ENCODE results near the gene SCP2.

Gene SCP2

DNA sequence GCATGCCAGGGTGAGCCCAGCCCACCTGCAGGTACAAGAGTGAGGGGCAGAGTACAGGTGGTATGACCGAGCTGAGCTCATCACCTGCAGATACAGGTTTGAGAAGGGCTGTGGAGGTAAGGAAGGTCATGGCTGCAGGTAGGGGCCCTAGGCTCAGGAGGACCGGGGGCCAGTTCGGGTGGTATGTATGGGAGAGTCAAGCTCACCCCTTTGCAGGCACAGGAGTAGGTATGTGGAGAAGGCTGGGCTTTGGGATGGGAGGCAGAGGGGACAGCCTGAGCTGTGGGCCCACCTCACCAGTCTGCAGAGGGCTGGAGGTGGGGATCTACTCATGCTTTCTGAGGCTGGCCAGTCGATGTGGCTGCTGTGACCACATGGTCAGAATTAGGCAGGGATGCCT, 152.2 kb downstream of the SCP2 start:
- no peak overlapping the region for H2AFZ ChIP-seq (ENCODE audit: low read length)
- no peaks in the 10 kb centered on the region for H3K9me3 ChIP-seq (replicated peaks in 1 of 2; ENCODE audit: control insufficient read depth in 2 of 2, insufficient read depth in 1 of 2, low read depth in 1 of 2, low read length in 2 of 2)
- H3K9ac ChIP-seq (ENCODE audit: low read depth, low read length, poor library complexity): no peak overlapping the region
- no peak overlapping the region for H3K18ac ChIP-seq (ENCODE audit: low read length)
- H3K4me1 ChIP-seq (ENCODE audit: control insufficient read depth in 2 of 2, insufficient read depth in 1 of 2, low read depth in 1 of 2, low read length in 2 of 2): peaks cover 3 to 29% of the 10 kb centered on the region in 2 donors
- H4K8ac ChIP-seq (ENCODE audit: low read depth, low read length): no peak overlapping the region
- no peaks in the 10 kb centered on the region for H3K79me1 ChIP-seq (ENCODE audit: low read depth, low read length)
- no peak overlapping the region for H2BK5ac ChIP-seq (ENCODE audit: low read length)
- H3K36me3 ChIP-seq (replicated peaks in 1 of 2; ENCODE audit: control insufficient read depth in 2 of 2, insufficient read depth in 2 of 2, low read length in 2 of 2): no peaks in the 10 kb centered on the region
- DNase-seq (ENCODE audit: low spot score): no peak
- H2BK12ac ChIP-seq (ENCODE audit: low read length): peak overlapping the region; percentile 17
- no peak overlapping the region for H3K14ac ChIP-seq (ENCODE audit: low read length)
- H3K4me3 ChIP-seq (ENCODE audit: low read length in 2 of 2): peak overlapping the region in 1 of 2 donors; percentile 16
- H3K4ac ChIP-seq (ENCODE audit: low read length): no peak overlapping the region
- H2AK5ac ChIP-seq (ENCODE audit: low read depth, low read length): no peak overlapping the region
- no peak overlapping the region for H4K91ac ChIP-seq (ENCODE audit: low read depth, low read length, poor library complexity)
- H2BK15ac ChIP-seq (ENCODE audit: low read length): no peak overlapping the region
- H3K27ac ChIP-seq (replicated peaks; ENCODE audit: low read length): no peak overlapping the region
- peaks cover 0 to 24% (median 0%) of the 10 kb centered on the region in 3 experiments for H3K27me3 ChIP-seq (ENCODE audit: control insufficient read depth in 3 of 3, insufficient read depth in 3 of 3, low read depth in 1 of 3, low read length in 3 of 3)
- H2BK120ac ChIP-seq (ENCODE audit: low read depth, low read length): no peak overlapping the region
- whole genome bisulfite sequencing, 2 donors (ENCODE audit: extremely low coverage in 2 of 2, insufficient read length in 2 of 2, insufficient replicate concordance in 1 of 2): no CpG with 5 or more reads among the region's 4 CpGs
- H3K23ac ChIP-seq (ENCODE audit: low read depth, low read length, poor library complexity): peak overlapping the region; percentile 77
- H3K4me2 ChIP-seq (ENCODE audit: insufficient read depth, low read length, poor library complexity, severe bottlenecking): no peak overlapping the region

- H3K9ac ChIP-seq (ENCODE audit: low read depth, low read length, poor library complexity): no peak overlapping the region
- H3K18ac ChIP-seq (ENCODE audit: low read length): no peak overlapping the region
- peaks cover 0 to 32% (median 0%) of the 10 kb centered on the region in 3 experiments for H3K27me3 ChIP-seq (ENCODE audit: control insufficient read depth in 3 of 3, insufficient read depth in 3 of 3, low read depth in 1 of 3, low read length in 3 of 3)
- H2BK120ac ChIP-seq (ENCODE audit: low read depth, low read length): no peak overlapping the region
- no peak overlapping the region for H2AFZ ChIP-seq (ENCODE audit: low read length)
- H3K4me1 ChIP-seq (ENCODE audit: control insufficient read depth in 2 of 2, insufficient read depth in 1 of 2, low read depth in 1 of 2, low read length in 2 of 2): peaks cover 0 to 25% of the 10 kb centered on the region in 2 donors
- WGBS, 2 donors (ENCODE audit: extremely low coverage in 2 of 2, insufficient read length in 2 of 2, insufficient replicate concordance in 1 of 2): no CpG with 5 or more reads among the region's 3 CpGs
- H3K36me3 ChIP-seq (replicated peaks in 1 of 2; ENCODE audit: control insufficient read depth in 2 of 2, insufficient read depth in 2 of 2, low read length in 2 of 2): no peaks in the 10 kb centered on the region
- no peak overlapping the region for H2BK12ac ChIP-seq (ENCODE audit: low read length)
- no peak overlapping the region for H4K8ac ChIP-seq (ENCODE audit: low read depth, low read length)
- no peak overlapping the region for H3K27ac ChIP-seq (replicated peaks; ENCODE audit: low read length)
- no peak overlapping the region for H3K4me2 ChIP-seq (ENCODE audit: insufficient read depth, low read length, poor library complexity, severe bottlenecking)
- no peak for DNase-seq (ENCODE audit: low spot score)
- H2AK5ac ChIP-seq (ENCODE audit: low read depth, low read length): peak overlapping the region; percentile 50
- H2BK5ac ChIP-seq (ENCODE audit: low read length): no peak overlapping the region
- H3K23ac ChIP-seq (ENCODE audit: low read depth, low read length, poor library complexity): no peak overlapping the region
- no peak overlapping the region for H2BK15ac ChIP-seq (ENCODE audit: low read length)
- H3K4ac ChIP-seq (ENCODE audit: low read length): no peak overlapping the region
- no peaks in the 10 kb centered on the region for H3K79me1 ChIP-seq (ENCODE audit: low read depth, low read length)
- no peak overlapping the region for H3K4me3 ChIP-seq (ENCODE audit: low read length in 2 of 2)
- H3K9me3 ChIP-seq (replicated peaks in 1 of 2; ENCODE audit: control insufficient read depth in 2 of 2, insufficient read depth in 1 of 2, low read depth in 1 of 2, low read length in 2 of 2): peaks cover 0 to 2% of the 10 kb centered on the region in 2 donors
- H3K14ac ChIP-seq (ENCODE audit: low read length): no peak overlapping the region
- H4K91ac ChIP-seq (ENCODE audit: low read depth, low read length, poor library complexity): no peak overlapping the region
Measured at GRCh38 chr1:53080041-53080440, 153.0 kb downstream of the SCP2 start.

DNA sequence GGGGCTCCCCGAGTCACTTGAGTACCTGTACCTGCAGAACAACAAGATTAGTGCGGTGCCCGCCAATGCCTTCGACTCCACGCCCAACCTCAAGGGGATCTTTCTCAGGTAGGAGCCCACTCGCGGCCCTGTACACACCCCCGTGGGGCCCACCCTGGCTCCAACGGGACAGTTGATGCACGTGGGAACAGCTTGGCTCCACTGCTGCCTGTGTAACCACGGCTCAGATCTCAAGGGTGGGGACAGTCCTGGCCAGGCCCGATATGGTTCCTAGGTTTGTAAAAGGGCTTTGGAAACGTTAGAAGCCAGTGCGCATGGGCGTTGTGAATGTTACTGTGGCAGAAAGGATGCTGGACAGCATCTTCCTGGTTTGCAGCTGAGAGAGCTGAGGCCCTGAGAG, 153.7 kb downstream of the SCP2 start:
- Histone ChIP-seq H3K4me1 (ENCODE audit: control insufficient read depth in 2 of 2, insufficient read depth in 1 of 2, low read depth in 1 of 2, low read length in 2 of 2) (peaks cover 0 to 22% of the 10 kb centered on the region in 2 donors), H2BK15ac (ENCODE audit: low read length) (no peak overlapping the region), H3K4ac (ENCODE audit: low read length) (no peak overlapping the region), H2BK120ac (ENCODE audit: low read depth, low read length) (no peak overlapping the region), H2AFZ (ENCODE audit: low read length) (no peak overlapping the region), H3K9me3 (replicated peaks in 1 of 2; ENCODE audit: control insufficient read depth in 2 of 2, insufficient read depth in 1 of 2, low read depth in 1 of 2, low read length in 2 of 2) (peaks cover 0 to 2% of the 10 kb centered on the region in 2 donors), H2BK12ac (ENCODE audit: low read length) (no peak overlapping the region), H3K18ac (ENCODE audit: low read length) (no peak overlapping the region), H4K8ac (ENCODE audit: low read depth, low read length) (no peak overlapping the region), H2BK5ac (ENCODE audit: low read length) (no peak overlapping the region), H2AK5ac (ENCODE audit: low read depth, low read length) (no peak overlapping the region), H3K9ac (ENCODE audit: low read depth, low read length, poor library complexity) (no peak overlapping the region), H3K79me1 (ENCODE audit: low read depth, low read length) (no peaks in the 10 kb centered on the region), H3K14ac (ENCODE audit: low read length) (no peak overlapping the region), H3K27me3 (ENCODE audit: control insufficient read depth in 3 of 3, insufficient read depth in 3 of 3, low read depth in 1 of 3, low read length in 3 of 3) (peaks cover 0 to 36% (median 0%) of the 10 kb centered on the region in 3 experiments), H3K4me2 (ENCODE audit: insufficient read depth, low read length, poor library complexity, severe bottlenecking) (no peak overlapping the region), H3K36me3 (replicated peaks in 1 of 2; ENCODE audit: control insufficient read depth in 2 of 2, insufficient read depth in 2 of 2, low read length in 2 of 2) (no peaks in the 10 kb centered on the region), H3K23ac (ENCODE audit: low read depth, low read length, poor library complexity) (no peak overlapping the region), H4K91ac (ENCODE audit: low read depth, low read length, poor library complexity) (no peak overlapping the region), H3K27ac (replicated peaks; ENCODE audit: low read length) (no peak overlapping the region), H3K4me3 (ENCODE audit: low read length in 2 of 2) (no peak overlapping the region)
- no peak for DNase-seq (ENCODE audit: low spot score)
- no CpG with 5 or more reads among the region's 15 CpGs for WGBS, 2 donors (ENCODE audit: extremely low coverage in 2 of 2, insufficient read length in 2 of 2, insufficient replicate concordance in 1 of 2)

GRCh38 chr1:53081384-53082066, 154.4 kb downstream of the SCP2 start:
- H3K4me1 ChIP-seq (ENCODE audit: control insufficient read depth in 2 of 2, insufficient read depth in 1 of 2, low read depth in 1 of 2, low read length in 2 of 2): peaks cover 0 to 19% of the 10 kb centered on the region in 2 donors
- no peak overlapping the region for H4K8ac ChIP-seq (ENCODE audit: low read depth, low read length)
- no peak overlapping the region for H3K14ac ChIP-seq (ENCODE audit: low read length)
- no peak overlapping the region for H3K27ac ChIP-seq (replicated peaks; ENCODE audit: low read length)
- H3K9me3 ChIP-seq (replicated peaks in 1 of 2; ENCODE audit: control insufficient read depth in 2 of 2, insufficient read depth in 1 of 2, low read depth in 1 of 2, low read length in 2 of 2): peaks cover 0 to 2% of the 10 kb centered on the region in 2 donors
- WGBS, 2 donors (ENCODE audit: extremely low coverage in 2 of 2, insufficient read length in 2 of 2, insufficient replicate concordance in 1 of 2): no CpG with 5 or more reads among the region's 14 CpGs
- H2AFZ ChIP-seq (ENCODE audit: low read length): no peak overlapping the region
- H3K9ac ChIP-seq (ENCODE audit: low read depth, low read length, poor library complexity): no peak overlapping the region
- no peak overlapping the region for H3K23ac ChIP-seq (ENCODE audit: low read depth, low read length, poor library complexity)
- H3K36me3 ChIP-seq (replicated peaks in 1 of 2; ENCODE audit: control insufficient read depth in 2 of 2, insufficient read depth in 2 of 2, low read length in 2 of 2): no peaks in the 10 kb centered on the region
- H2BK12ac ChIP-seq (ENCODE audit: low read length): no peak overlapping the region
- no peak overlapping the region for H2BK5ac ChIP-seq (ENCODE audit: low read length)
- no peaks in the 10 kb centered on the region for H3K79me1 ChIP-seq (ENCODE audit: low read depth, low read length)
- no peak overlapping the region for H2BK120ac ChIP-seq (ENCODE audit: low read depth, low read length)
- H2AK5ac ChIP-seq (ENCODE audit: low read depth, low read length): no peak overlapping the region
- no peak overlapping the region for H3K4ac ChIP-seq (ENCODE audit: low read length)
- DNase-seq (ENCODE audit: low spot score): no peak
- no peak overlapping the region for H3K4me3 ChIP-seq (ENCODE audit: low read length in 2 of 2)
- H4K91ac ChIP-seq (ENCODE audit: low read depth, low read length, poor library complexity): no peak overlapping the region
- H3K27me3 ChIP-seq (ENCODE audit: control insufficient read depth in 3 of 3, insufficient read depth in 3 of 3, low read depth in 1 of 3, low read length in 3 of 3): peaks cover 0 to 43% (median 0%) of the 10 kb centered on the region in 3 experiments
- H3K18ac ChIP-seq (ENCODE audit: low read length): peak overlapping the region; percentile 49
- H2BK15ac ChIP-seq (ENCODE audit: low read length): no peak overlapping the region
- no peak overlapping the region for H3K4me2 ChIP-seq (ENCODE audit: insufficient read depth, low read length, poor library complexity, severe bottlenecking)

Measured in neuronal stem cell (in vitro differentiated cells).